H7 (cell line): ENCODE results near the gene KRTAP6-2. TPM values are rescaled to one million over a fixed set of nuclear protein-coding genes. Genes with fewer than 3 reads are reported as not detected.

Source experiments
- DNase-seq: peaks from one replicate; pipeline ENCODE4 v3.0.0; 2012
- H3K27me3 ChIP-seq: 2 replicates; pipeline ENCODE4 v1.6.0; 2011; ENCODE audit warnings: mild to moderate bottlenecking, low read length; ENCODE audit not compliant: control insufficient read depth, insufficient read depth
- H3K36me3 ChIP-seq: replicated peaks from 2 replicates; pipeline ENCODE4 v1.5.1; 2011; ENCODE audit warnings: low read length; ENCODE audit not compliant: control insufficient read depth, insufficient read depth
- H3K4me3 ChIP-seq: 2 replicates; pipeline ENCODE4 v1.5.1; 2011; ENCODE audit warnings: low read depth, mild to moderate bottlenecking, control low read depth, low read length, moderate library complexity; ENCODE audit not compliant: insufficient read depth
- total RNA-seq: library from RNA; depleted of rRNA; stranded (reverse); fragments of >200 nt; shearing (Covaris generic); gene quantifications from 2 replicates; pipeline ENCODE4 v1.2.3, GENCODE V29; 2014

KRTAP6-2 gene
- total RNA-seq, 1 experiment from 2014 or later = not detected

DNA sequence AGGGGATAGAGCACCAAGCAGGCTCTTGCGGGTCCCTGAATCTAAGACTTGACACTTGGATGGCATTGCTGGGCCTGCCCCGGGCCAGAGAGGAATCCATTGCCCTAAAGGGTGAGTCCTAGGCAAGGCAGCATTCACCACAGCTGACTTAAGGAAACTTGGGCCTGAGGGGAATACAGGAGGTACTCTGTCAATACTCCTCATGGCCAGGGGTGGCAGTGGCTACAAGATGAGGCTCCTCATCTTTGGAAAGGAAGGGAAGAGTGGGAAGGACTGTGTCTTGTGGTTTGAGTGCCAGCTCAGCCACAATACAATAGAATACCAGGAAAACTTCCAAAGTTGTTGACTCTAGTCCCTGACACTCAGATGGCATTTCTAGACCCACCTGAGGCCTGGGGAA, 7.3 kb upstream of the KRTAP6-2 start:
- peak; percentile 9 for DNase-seq
- no peaks in the 10 kb centered on the region for H3K36me3 ChIP-seq
- H3K27me3 ChIP-seq = no peaks in the 10 kb centered on the region
- H3K4me3 ChIP-seq = no peak overlapping the region

- Histone ChIP-seq H3K36me3 (no peaks in the 10 kb centered on the region), H3K4me3 (no peak within 1 kb of the TSS), H3K27me3 (no peaks in the 10 kb centered on the region)
- DNase-seq = no peak
These were observed 2.1 kb upstream of the KRTAP6-2 start, which contains the start of gene KRTAP22-1 for GRCh38 chr21:30600787-30601186. Gene KRTAP22-1 (plus strand): TSS chr21:30601087.

- no peaks in the 10 kb centered on the region for H3K36me3 ChIP-seq
- H3K4me3 ChIP-seq = no peak within 1 kb of the TSS
- DNase-seq = no peak
- H3K27me3 ChIP-seq = no peaks in the 10 kb centered on the region
These were observed 6.6 kb downstream of the KRTAP6-2 start, which contains the start of gene KRTAP6-3 for GRCh38 chr21:30592140-30592539. Gene KRTAP6-3 (plus strand): TSS chr21:30592440. CDS start chr21:30592446, 6 bp downstream.

GRCh38 chr21:30590297-30590696, 8.4 kb downstream of the KRTAP6-2 start, which contains the start of gene KRTAP22-2:
Gene KRTAP22-2 (minus strand): TSS chr21:30590397.
- H3K27me3 ChIP-seq = no peaks in the 10 kb centered on the region
- no peak within 1 kb of the TSS for H3K4me3 ChIP-seq
- DNase-seq = no peak
- no peaks in the 10 kb centered on the region for H3K36me3 ChIP-seq

DNA sequence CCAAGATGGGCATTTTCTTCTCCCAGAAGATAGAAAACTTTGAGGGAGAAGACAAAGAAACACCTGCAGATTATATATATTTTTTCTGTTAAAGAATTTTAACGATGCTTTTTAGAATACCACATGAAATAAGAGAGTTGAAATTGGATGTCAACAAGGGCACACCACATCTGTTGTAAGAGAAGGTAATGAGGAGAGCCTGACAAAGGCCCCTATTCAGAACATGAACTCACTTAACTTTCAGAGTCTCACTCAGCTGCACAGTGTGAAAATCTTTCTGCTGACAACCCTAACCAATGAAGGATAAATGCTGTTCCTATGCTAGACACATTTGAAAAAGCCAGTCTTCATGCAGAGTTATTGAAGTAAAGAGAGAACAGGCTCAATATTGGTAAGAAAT, 15.8 kb downstream of the KRTAP6-2 start:
- DNase-seq = no peak
- Histone ChIP-seq H3K4me3 (no peak overlapping the region), H3K36me3 (no peaks in the 10 kb centered on the region), H3K27me3 (no peaks in the 10 kb centered on the region)

DNA sequence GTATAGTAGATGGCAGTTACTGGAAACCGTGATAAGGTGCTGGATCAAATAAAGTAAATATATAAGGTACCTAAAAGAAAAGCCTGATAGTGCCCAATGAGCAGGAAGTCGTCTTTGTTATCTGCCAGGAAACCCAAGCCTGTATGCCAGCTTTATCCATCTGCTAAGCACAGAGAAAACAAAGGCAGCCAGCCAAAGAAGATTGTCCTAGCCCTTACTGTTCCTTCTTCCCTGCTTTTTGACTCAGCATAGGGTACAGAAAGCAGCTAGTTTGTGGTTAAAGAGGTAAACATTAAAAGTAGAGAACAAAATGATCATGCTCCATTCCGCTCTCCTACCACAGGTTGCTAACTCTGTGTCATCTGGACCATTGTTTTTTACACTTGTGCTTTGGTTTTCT, 18.6 kb downstream of the KRTAP6-2 start:
- H3K27me3 ChIP-seq = no peaks in the 10 kb centered on the region
- DNase-seq = no peak
- no peaks in the 10 kb centered on the region for H3K36me3 ChIP-seq
- no peak overlapping the region for H3K4me3 ChIP-seq

GRCh38 chr21:30579346-30579745, 19.4 kb downstream of the KRTAP6-2 start:
- no peak for DNase-seq
- no peak overlapping the region for H3K4me3 ChIP-seq
- H3K27me3 ChIP-seq = no peaks in the 10 kb centered on the region
- no peaks in the 10 kb centered on the region for H3K36me3 ChIP-seq

GRCh38 chr21:30577766-30578165, 20.9 kb downstream of the KRTAP6-2 start:
- H3K27me3 ChIP-seq = no peaks in the 10 kb centered on the region
- H3K36me3 ChIP-seq = no peaks in the 10 kb centered on the region
- DNase-seq = no peak
- H3K4me3 ChIP-seq = no peak overlapping the region

DNA sequence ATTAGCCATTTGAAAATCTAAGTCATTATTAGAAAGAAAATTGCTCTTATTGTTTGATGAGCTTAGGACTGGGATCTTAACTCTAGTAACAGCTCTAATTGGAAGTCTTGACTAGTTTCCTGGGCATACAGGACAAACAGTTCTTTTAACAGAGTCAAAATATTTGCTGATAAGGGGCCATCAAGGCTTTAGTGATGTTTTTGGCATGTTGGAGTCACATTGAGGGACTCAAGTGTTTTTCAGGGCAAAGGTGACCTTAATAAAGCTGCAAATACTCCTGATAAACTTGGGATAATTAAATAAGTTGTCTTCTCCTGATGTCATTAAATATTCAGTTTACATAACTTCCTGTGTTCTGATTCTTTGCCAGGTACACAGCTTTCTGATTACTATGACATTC, 31.1 kb downstream of the KRTAP6-2 start:
- Histone ChIP-seq H3K36me3 (no peaks in the 10 kb centered on the region), H3K27me3 (no peaks in the 10 kb centered on the region), H3K4me3 (no peak overlapping the region)
- no peak for DNase-seq

- no peak for DNase-seq
- Histone ChIP-seq H3K4me3 (no peak overlapping the region), H3K36me3 (no peaks in the 10 kb centered on the region), H3K27me3 (no peaks in the 10 kb centered on the region)
These were observed 35.1 kb downstream of the KRTAP6-2 start for GRCh38 chr21:30563630-30564029.

DNA sequence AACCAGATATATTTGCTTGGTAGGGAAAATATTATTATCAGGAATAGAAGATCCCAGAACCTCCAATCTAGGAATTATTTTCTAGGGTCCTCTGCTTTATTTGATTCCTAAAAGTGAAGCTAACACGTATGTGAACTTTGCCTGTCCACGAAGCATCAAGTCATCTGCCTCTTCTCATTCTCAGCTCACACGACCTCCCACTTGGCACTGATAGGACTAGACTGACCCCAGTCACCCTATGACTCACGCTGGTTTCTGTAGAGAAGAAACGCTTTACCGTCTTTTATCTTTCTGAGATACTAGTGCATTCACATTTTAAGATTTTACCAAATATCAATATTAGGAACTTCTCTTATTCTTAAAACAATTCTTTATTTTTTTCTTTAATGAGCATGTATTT, 35.6 kb downstream of the KRTAP6-2 start:
- H3K4me3 ChIP-seq = no peak overlapping the region
- no peak for DNase-seq
- no peaks in the 10 kb centered on the region for H3K36me3 ChIP-seq
- no peaks in the 10 kb centered on the region for H3K27me3 ChIP-seq

GRCh38 chr21:30561957-30562356, 36.7 kb downstream of the KRTAP6-2 start:
- H3K36me3 ChIP-seq = no peaks in the 10 kb centered on the region
- no peaks in the 10 kb centered on the region for H3K27me3 ChIP-seq
- no peak for DNase-seq
- H3K4me3 ChIP-seq = no peak overlapping the region

DNA sequence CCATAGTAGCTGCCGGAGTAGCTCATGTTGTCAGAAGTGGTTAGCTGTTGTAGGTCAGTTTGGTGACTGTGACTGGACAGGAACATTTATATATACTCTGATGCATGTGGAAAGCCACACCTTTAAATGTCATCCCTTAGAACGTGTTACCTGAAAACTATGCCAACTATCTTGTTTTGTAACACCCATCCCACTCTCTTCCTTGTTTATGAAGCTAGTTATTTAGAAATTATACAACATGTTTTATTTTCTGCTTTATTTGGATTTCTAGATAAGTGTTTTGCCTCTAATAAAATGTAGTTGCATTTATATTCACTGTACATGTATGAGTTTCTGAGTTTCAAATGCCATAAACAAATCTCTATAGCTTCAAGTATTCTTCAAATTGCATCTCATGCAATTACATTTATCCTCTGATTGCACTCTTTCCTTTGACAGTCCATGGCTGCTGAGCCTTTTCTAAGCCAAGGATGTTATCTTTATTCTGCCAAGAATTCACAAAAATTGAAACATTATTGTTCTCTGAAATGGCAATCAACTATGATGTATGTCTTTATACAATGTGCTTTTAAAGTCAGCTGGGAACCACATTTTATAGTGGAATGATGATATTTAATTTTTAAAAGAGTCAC, 37.3 kb downstream of the KRTAP6-2 start, which contains the start of gene KRTAP19-7:
TSS of gene KRTAP19-7 (minus strand) at position 51 of the 632 bp plus-strand sequence. CDS start at position 26, 25 bp downstream.
- DNase-seq = no peak
- no peak within 1 kb of the TSS for H3K4me3 ChIP-seq
- no peaks in the 10 kb centered on the region for H3K36me3 ChIP-seq
- no peaks in the 10 kb centered on the region for H3K27me3 ChIP-seq

DNA sequence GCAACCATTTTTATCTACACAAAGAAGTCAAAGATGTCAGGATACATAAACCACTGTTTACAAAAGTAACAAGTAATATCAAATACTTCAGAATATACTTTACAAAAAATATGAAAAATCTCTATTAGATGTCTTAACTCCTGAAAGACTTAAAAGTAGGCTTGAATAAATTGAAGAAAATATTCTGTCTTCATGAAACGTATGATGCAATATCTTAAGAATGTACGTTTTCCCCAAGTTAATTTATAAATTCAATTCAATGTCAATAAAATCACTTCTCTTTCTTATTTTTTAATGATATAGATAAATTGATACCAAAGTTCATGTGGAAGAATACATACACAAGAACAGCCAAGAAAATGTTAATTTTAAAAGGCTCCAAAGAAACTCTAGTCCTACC, 43.6 kb downstream of the KRTAP6-2 start:
- Histone ChIP-seq H3K4me3 (no peak overlapping the region), H3K27me3 (no peaks in the 10 kb centered on the region), H3K36me3 (no peaks in the 10 kb centered on the region)
- no peak for DNase-seq

DNA sequence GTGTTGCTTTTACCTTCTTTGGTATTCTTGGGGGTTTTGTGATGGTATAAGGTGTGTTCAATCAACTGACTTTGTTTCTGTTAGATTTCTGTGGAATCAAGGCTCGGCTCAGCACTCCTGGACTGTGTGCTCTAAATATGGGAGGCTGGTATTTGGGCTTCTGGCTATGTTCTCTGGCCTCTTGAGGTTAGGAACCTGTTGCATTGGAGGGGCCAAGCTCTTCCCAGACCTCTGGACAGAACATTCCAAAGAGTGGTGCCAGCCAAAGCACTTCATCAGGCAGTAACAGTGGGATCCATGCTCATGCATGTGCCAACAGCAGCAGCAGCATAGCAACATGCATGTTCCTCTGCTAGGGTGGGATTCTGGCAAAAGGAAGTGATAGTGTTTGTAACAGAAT, 45.9 kb downstream of the KRTAP6-2 start:
- Histone ChIP-seq H3K27me3 (no peaks in the 10 kb centered on the region), H3K4me3 (no peak overlapping the region), H3K36me3 (no peaks in the 10 kb centered on the region)
- no peak for DNase-seq
